ENCODE results near the gene XPO1. TPM values are rescaled to one million over a fixed set of nuclear protein-coding genes. Genes with fewer than 3 reads are reported as not detected.
A peak's percentile ranks its signal among the peaks of the same experiment; 100 is the strongest.

The XPO1 gene
- total RNA-seq, 5 donors from 2014 or later (not counting 1 experiment from before 2014, with no cell fraction given): 116 to 142 (median 130) TPM

DNA sequence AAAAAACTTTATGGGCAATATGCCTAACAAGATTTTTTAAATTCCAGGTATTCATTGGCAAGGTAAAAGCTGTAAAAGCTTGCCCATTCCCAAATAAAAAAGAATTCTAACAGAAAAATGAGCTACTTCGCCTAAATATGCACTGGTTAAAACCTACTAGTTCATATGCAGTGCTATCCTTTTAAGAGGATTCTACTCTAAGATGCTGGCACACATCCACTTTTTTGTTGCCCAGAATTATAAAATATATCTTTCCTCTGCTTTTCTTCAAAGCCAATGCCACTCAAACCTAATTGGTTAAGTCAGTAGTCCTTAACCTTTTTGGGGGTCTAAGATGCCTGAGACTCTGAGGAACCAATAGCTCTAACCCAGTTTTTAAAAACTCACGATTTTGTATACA is 3.2 kb downstream of the XPO1 start:
- H3K9me3 Mint-ChIP-seq: no peaks in the 10 kb centered on the region
- peak overlapping the region; percentile 90 to 93 (median 92) for H3K4me3 Mint-ChIP-seq
- CTCF ChIA-PET: interaction anchor here in 1 of 2 donors (0.6 to 1.6 kb wide), 4 partner anchors 11 to 140 kb away, joined by 3 to 7 read pairs (median 4); no protein-coding TSS in a partner anchor
- no peak overlapping the region for H3K4me3 ChIP-seq (ENCODE audit: control insufficient read depth in 1 of 2, extremely low read depth in 1 of 2, low read length in 1 of 2)
- POLR2A ChIA-PET: interaction anchor here (0.5 to 1.0 kb wide), 5 partner anchors 9 to 356 kb away, joined by 3 to 8 read pairs (median 3); no protein-coding TSS in a partner anchor
- H3K27ac Mint-ChIP-seq: peak overlapping the region; percentile 91 to 96
- no peaks in the 10 kb centered on the region for H3K9me3 ChIP-seq
- H3K36me3 ChIP-seq (ENCODE audit: control insufficient read depth in 2 of 2, extremely low read depth in 1 of 2, insufficient read depth in 1 of 2, low read length in 1 of 2): peaks cover 3 to 7% of the 10 kb centered on the region in 2 donors
- H3K27me3 ChIP-seq (replicated peaks in 1 of 2; ENCODE audit: control insufficient read depth in 2 of 2, extremely low read depth in 1 of 2, insufficient read depth in 2 of 2, low read length in 1 of 2): no peaks in the 10 kb centered on the region
- ATAC-seq (replicated peaks in 1 of 4) (no peak), DNase-seq (no peak)
- peaks cover 24 to 36% of the 10 kb centered on the region in 2 experiments for H3K4me1 ChIP-seq (ENCODE audit: control insufficient read depth in 1 of 2, extremely low read depth in 1 of 2, insufficient read depth in 2 of 2, low read length in 2 of 2)
- H3K36me3 Mint-ChIP-seq: peaks cover 6% of the 10 kb centered on the region
- H3K27me3 Mint-ChIP-seq: peaks cover 0 to 1% of the 10 kb centered on the region in 2 donors
- 88% methylated on average over 1 of the region's 2 CpGs for WGBS (ENCODE audit: insufficient coverage)
- no peak overlapping the region for H3K27ac ChIP-seq (ENCODE audit: low read length)
- peaks cover 55 to 64% (median 60%) of the 10 kb centered on the region in 3 donors for H3K4me1 Mint-ChIP-seq

DNA sequence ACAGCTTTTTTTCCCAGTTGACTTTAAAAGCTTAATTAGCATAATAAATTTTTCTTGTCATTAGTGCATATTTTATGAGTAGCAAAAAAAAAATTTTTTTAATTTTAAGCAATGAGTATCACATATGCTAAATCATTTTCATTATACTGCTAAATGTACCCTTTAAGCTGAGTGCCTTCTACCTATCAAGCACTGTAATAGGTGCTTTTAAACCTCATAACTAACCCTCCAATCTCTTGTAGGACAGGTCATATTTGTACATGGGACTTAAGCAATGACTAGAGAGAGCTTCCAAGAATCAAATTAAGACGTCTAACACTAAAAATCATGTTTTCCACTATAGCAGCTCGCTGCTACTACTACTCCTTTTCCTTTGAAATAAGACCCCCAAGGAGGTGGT is 7.4 kb downstream of the XPO1 start:
- peaks cover 23 to 28% of the 10 kb centered on the region in 2 experiments for H3K4me1 ChIP-seq (ENCODE audit: control insufficient read depth in 1 of 2, extremely low read depth in 1 of 2, insufficient read depth in 2 of 2, low read length in 2 of 2)
- H3K4me3 ChIP-seq (ENCODE audit: control insufficient read depth in 1 of 2, extremely low read depth in 1 of 2, low read length in 1 of 2): no peak overlapping the region
- peaks cover 3 to 22% of the 10 kb centered on the region in 2 donors for H3K36me3 ChIP-seq (ENCODE audit: control insufficient read depth in 2 of 2, extremely low read depth in 1 of 2, insufficient read depth in 1 of 2, low read length in 1 of 2)
- Mint-ChIP-seq H3K4me1 (peaks cover 62 to 76% (median 75%) of the 10 kb centered on the region in 3 donors), H3K36me3 (peaks cover 4% of the 10 kb centered on the region), H3K27me3 (no peaks in the 10 kb centered on the region), H3K4me3 (no peak overlapping the region), H3K9me3 (no peaks in the 10 kb centered on the region), H3K27ac (peak overlapping the region in 1 of 2 donors; percentile 55)
- 80% methylated on average over 1 of the region's 2 CpGs for WGBS (ENCODE audit: insufficient coverage)
- no peaks in the 10 kb centered on the region for H3K9me3 ChIP-seq
- ATAC-seq (replicated peaks in 1 of 4): no peak
- DNase-seq: no peak
- H3K27me3 ChIP-seq (replicated peaks in 1 of 2; ENCODE audit: control insufficient read depth in 2 of 2, extremely low read depth in 1 of 2, insufficient read depth in 2 of 2, low read length in 1 of 2): no peaks in the 10 kb centered on the region
- ChIA-PET CTCF (interaction anchor here (0.6 to 1.0 kb wide), 9 partner anchors 11 to 777 kb away, joined by 3 to 6 read pairs (median 4); no protein-coding TSS in a partner anchor), POLR2A (interaction anchor here (0.6 to 0.7 kb wide), 4 partner anchors 12 to 169 kb away, joined by 3 to 5 read pairs (median 4); no protein-coding TSS in a partner anchor)
- H3K27ac ChIP-seq (ENCODE audit: low read length): no peak overlapping the region

DNA sequence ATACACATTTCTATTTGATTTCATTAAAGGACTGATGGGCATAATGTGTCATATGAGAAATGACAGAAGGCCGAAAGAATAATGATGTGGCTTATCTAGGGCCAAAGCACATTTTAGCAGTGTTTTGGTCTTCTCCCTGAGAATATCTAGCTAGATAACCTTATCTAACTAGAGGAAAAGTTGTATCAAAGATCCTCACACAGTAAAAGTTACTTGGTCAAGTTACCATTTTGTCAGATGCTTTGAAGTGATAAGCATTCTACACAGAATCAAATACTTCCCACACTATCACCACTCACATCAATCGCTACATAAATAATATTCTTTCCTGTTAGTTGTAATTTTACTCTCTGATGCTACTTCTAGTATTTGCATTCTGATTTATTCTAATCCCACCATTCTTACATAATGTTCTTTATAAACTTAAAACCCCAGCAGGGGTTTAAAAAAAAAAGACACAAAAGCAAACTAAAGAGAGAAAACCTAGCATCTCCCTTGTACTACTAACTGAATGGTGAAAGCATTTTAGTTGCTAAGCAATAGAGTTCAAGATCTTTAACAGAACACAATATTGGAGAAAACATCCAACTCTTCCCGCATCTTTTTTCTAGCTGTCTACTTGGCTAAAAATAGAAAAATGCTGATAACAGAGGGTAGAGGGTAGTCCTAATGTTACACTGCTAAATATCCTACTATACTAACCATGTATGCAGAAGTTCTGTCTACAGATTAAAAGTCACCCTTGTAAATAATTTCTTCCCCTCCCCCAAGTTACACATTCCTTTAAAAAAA is 8.0 kb downstream of the XPO1 start:
- H3K9me3 Mint-ChIP-seq: no peaks in the 10 kb centered on the region
- no peak for ATAC-seq (replicated peaks in 1 of 4)
- ChIA-PET POLR2A (interaction anchor here (0.5 to 0.7 kb wide), 5 partner anchors 12 to 212 kb away, joined by 3 to 5 read pairs (median 4); no protein-coding TSS in a partner anchor), CTCF (interaction anchor here (0.6 to 1.0 kb wide), 10 partner anchors 8 to 776 kb away, joined by 3 to 6 read pairs (median 4); partner anchors contain the start of gene XPO1 (in 1 of the 2))
- Histone ChIP-seq H3K4me3 (ENCODE audit: control insufficient read depth in 1 of 2, extremely low read depth in 1 of 2, low read length in 1 of 2) (no peak overlapping the region), H3K36me3 (ENCODE audit: control insufficient read depth in 2 of 2, extremely low read depth in 1 of 2, insufficient read depth in 1 of 2, low read length in 1 of 2) (peaks cover 3 to 26% of the 10 kb centered on the region in 2 donors), H3K27me3 (replicated peaks in 1 of 2; ENCODE audit: control insufficient read depth in 2 of 2, extremely low read depth in 1 of 2, insufficient read depth in 2 of 2, low read length in 1 of 2) (no peaks in the 10 kb centered on the region), H3K27ac (ENCODE audit: low read length) (no peak overlapping the region), H3K9me3 (no peaks in the 10 kb centered on the region), H3K4me1 (ENCODE audit: control insufficient read depth in 1 of 2, extremely low read depth in 1 of 2, insufficient read depth in 2 of 2, low read length in 2 of 2) (peaks cover 23% of the 10 kb centered on the region in 2 experiments)
- no peak overlapping the region for H3K4me3 Mint-ChIP-seq
- peaks cover 4% of the 10 kb centered on the region for H3K36me3 Mint-ChIP-seq
- H3K4me1 Mint-ChIP-seq: peaks cover 57 to 76% (median 74%) of the 10 kb centered on the region in 3 donors
- H3K27me3 Mint-ChIP-seq: no peaks in the 10 kb centered on the region
- no peak for DNase-seq
- no CpG with 5 or more reads among the region's 3 CpGs for WGBS (ENCODE audit: insufficient coverage)
- no peak overlapping the region for H3K27ac Mint-ChIP-seq

DNA sequence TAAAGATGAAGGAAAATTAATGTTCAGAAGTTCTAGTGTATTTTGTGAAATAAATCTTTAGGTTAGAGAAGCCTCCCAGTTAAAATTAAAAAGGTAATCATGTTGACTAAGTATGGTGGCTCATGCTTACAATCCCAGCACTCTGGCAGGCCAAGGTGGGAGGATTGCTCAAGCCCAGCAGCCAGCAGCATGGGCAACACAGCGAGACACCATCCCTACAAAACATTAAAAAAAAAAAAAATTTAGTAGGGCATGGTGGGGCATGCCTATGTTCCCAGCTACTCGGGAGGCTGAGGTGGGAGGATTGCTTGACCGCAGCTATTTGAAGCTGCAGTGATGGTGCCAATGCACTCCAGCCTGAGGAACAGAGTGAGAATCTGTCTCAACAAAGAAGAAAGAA is 17.9 kb downstream of the XPO1 start:
- Histone ChIP-seq H3K9me3 (no peaks in the 10 kb centered on the region), H3K27me3 (replicated peaks in 1 of 2; ENCODE audit: control insufficient read depth in 2 of 2, extremely low read depth in 1 of 2, insufficient read depth in 2 of 2, low read length in 1 of 2) (no peaks in the 10 kb centered on the region), H3K4me3 (ENCODE audit: control insufficient read depth in 1 of 2, extremely low read depth in 1 of 2, low read length in 1 of 2) (no peak overlapping the region), H3K4me1 (ENCODE audit: control insufficient read depth in 1 of 2, extremely low read depth in 1 of 2, insufficient read depth in 2 of 2, low read length in 2 of 2) (peaks cover 0 to 5% of the 10 kb centered on the region in 2 experiments), H3K36me3 (ENCODE audit: control insufficient read depth in 2 of 2, extremely low read depth in 1 of 2, insufficient read depth in 1 of 2, low read length in 1 of 2) (peaks cover 8 to 66% of the 10 kb centered on the region in 2 donors), H3K27ac (ENCODE audit: low read length) (no peak overlapping the region)
- H3K4me1 Mint-ChIP-seq: peaks cover 18 to 43% (median 33%) of the 10 kb centered on the region in 3 donors
- no peak overlapping the region for H3K27ac Mint-ChIP-seq
- H3K9me3 Mint-ChIP-seq: no peaks in the 10 kb centered on the region
- ChIA-PET CTCF (no interaction called here), POLR2A (interaction anchor here in 1 of 2 donors (0.5 kb wide), 1 partner anchor 78 kb away, joined by 3 read pairs; no protein-coding TSS in a partner anchor)
- peaks cover 28% of the 10 kb centered on the region for H3K36me3 Mint-ChIP-seq
- H3K27me3 Mint-ChIP-seq: no peaks in the 10 kb centered on the region
- no peak for ATAC-seq (replicated peaks in 1 of 4)
- 82% methylated on average over 2 of the region's 3 CpGs for WGBS (ENCODE audit: insufficient coverage)
- no peak for DNase-seq
- H3K4me3 Mint-ChIP-seq: no peak overlapping the region

DNA sequence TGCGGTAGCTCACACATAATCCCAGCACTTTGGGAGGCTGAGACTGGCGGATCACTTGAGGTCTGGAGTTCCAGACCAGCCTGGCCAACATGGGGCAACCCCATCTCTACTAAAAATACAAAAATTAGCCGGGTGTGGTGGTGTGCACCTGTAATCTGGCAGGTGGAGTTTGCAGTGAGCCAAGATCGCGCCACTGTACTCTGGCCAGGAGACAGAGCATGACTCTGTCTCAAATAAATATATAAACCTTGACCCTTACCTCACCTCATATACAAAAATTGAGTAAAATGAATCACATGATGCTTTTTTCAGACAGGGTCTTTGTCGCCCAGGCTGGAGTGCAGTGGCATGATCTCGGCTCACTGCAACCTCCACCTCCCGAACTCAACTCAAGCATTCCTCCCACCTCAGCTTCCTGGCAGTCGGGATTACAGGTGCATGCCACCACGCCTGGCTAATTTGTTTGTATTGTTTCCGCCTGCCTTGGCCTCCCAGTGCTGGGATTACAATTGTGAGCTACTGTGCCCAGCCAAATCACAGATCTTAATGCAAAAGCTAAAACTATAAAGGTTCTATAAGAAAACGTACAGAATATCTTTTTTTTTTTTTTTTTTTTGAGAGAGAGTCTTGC is 25.3 kb downstream of the XPO1 start:
- ChIA-PET CTCF (interaction anchor here in 1 of 2 donors (0.6 kb wide), 1 partner anchor 302 kb away, joined by 3 read pairs; no protein-coding TSS in a partner anchor), POLR2A (interaction anchor here (0.6 to 1.1 kb wide), 6 partner anchors 8 to 807 kb away, joined by 3 to 8 read pairs (median 3); no protein-coding TSS in a partner anchor)
- Histone ChIP-seq H3K4me3 (ENCODE audit: control insufficient read depth in 1 of 2, extremely low read depth in 1 of 2, low read length in 1 of 2) (no peak overlapping the region), H3K27ac (ENCODE audit: low read length) (no peak overlapping the region), H3K27me3 (replicated peaks in 1 of 2; ENCODE audit: control insufficient read depth in 2 of 2, extremely low read depth in 1 of 2, insufficient read depth in 2 of 2, low read length in 1 of 2) (no peaks in the 10 kb centered on the region), H3K4me1 (ENCODE audit: control insufficient read depth in 1 of 2, extremely low read depth in 1 of 2, insufficient read depth in 2 of 2, low read length in 2 of 2) (peaks cover 0 to 6% of the 10 kb centered on the region in 2 experiments), H3K36me3 (ENCODE audit: control insufficient read depth in 2 of 2, extremely low read depth in 1 of 2, insufficient read depth in 1 of 2, low read length in 1 of 2) (peaks cover 8 to 77% of the 10 kb centered on the region in 2 donors), H3K9me3 (no peaks in the 10 kb centered on the region)
- no peaks in the 10 kb centered on the region for H3K27me3 Mint-ChIP-seq
- peaks cover 24% of the 10 kb centered on the region for H3K36me3 Mint-ChIP-seq
- H3K27ac Mint-ChIP-seq: peak overlapping the region in 1 of 2 donors; percentile 58
- H3K4me3 Mint-ChIP-seq: no peak overlapping the region
- no peaks in the 10 kb centered on the region for H3K9me3 Mint-ChIP-seq
- 100% methylated on average over 1 of the region's 12 CpGs for WGBS (ENCODE audit: insufficient coverage)
- no peak for DNase-seq
- no peak for ATAC-seq (replicated peaks in 1 of 4)
- peaks cover 21 to 32% (median 24%) of the 10 kb centered on the region in 3 donors for H3K4me1 Mint-ChIP-seq
